ENCODE measurements around the gene CCT3.

The CCT3 gene

DNA sequence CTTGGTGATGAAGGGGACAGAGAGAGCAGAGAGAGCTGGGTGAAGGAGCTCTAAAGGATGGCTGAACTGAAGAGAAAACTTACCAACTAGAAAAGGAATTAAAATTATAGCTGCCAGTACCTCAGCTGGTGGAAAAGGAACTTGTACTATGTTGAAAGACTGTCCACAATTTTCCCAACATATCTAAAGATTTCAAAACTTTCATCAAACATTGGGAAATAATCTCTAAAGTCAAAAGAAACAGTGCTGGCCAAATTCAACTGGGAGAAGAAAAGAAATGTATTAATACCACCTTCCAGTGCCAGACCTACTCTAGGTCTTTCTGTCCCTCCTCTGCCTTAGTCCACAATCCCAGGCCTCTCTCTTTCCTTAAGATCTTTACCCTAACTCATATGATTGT, 61.6 kb downstream of the CCT3 start:
- TF ChIP-seq, protein P1, sequence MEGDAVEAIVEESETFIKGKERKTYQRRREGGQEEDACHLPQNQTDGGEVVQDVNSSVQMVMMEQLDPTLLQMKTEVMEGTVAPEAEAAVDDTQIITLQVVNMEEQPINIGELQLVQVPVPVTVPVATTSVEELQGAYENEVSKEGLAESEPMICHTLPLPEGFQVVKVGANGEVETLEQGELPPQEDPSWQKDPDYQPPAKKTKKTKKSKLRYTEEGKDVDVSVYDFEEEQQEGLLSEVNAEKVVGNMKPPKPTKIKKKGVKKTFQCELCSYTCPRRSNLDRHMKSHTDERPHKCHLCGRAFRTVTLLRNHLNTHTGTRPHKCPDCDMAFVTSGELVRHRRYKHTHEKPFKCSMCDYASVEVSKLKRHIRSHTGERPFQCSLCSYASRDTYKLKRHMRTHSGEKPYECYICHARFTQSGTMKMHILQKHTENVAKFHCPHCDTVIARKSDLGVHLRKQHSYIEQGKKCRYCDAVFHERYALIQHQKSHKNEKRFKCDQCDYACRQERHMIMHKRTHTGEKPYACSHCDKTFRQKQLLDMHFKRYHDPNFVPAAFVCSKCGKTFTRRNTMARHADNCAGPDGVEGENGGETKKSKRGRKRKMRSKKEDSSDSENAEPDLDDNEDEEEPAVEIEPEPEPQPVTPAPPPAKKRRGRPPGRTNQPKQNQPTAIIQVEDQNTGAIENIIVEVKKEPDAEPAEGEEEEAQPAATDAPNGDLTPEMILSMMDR (IDR thresholded peaks at IDR 0.05; ENCODE audit: low read depth, low read length) = no peak
- no peak for DNase-seq (ENCODE audit: extremely low read depth, low read depth)

- no peak for DNase-seq (ENCODE audit: extremely low read depth, low read depth)
- TF ChIP-seq, protein P1 (IDR thresholded peaks at IDR 0.05; ENCODE audit: low read depth, low read length) = no peak
These were observed 67.8 kb downstream of the CCT3 start for GRCh38 chr1:156270314-156270713.

GRCh38 chr1:156268336-156268735, 69.8 kb downstream of the CCT3 start:
- DNase-seq (ENCODE audit: extremely low read depth, low read depth) = no peak

DNA sequence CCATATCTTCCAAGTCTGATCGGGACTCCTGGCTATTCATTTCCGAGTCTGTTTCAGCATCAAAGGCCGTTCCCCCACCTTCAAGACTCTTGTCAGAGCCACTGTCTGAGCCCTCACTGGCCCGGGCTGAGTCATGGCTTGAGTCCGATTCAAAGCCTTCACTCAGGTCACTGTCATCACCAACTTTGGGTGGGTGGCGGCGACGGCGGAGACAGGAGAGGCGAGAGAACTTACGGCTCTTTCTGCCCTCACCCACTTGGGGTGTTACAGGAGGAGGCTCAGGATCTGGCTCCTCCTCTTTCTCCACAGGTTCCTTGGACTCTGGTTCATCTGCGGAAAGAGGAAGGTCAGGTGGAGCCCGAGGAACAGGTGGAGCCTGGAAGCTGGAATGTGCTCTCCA, 72.0 kb downstream of the CCT3 start:
- no peak for DNase-seq (ENCODE audit: extremely low read depth, low read depth)
- TF ChIP-seq, protein P1 (IDR thresholded peaks at IDR 0.05; ENCODE audit: low read depth, low read length) = no peak

More at GRCh38 chr1:156268336-156268735, 69.8 kb downstream of the CCT3 start:
- TF ChIP-seq, protein P1 (IDR thresholded peaks at IDR 0.05; ENCODE audit: low read depth, low read length) = no peak

DNA sequence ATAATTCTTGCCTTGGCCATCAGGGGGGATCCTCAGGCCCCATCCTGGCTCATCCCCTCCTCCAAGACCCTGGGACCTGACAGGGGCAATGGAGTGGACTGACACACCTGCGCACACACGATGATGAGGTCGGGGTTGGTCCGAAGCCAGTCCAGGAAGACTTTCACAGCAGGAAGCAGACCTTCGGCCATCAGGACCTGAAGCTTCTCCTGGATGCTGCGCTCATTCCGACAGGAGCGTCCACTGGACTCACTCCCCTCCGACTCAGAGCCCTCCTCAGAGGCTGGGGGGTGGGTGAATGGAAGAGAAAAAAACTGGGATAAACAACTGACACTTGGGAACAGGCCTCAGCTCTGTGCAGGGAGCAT, 74.8 kb downstream of the CCT3 start:
- TF ChIP-seq, protein P1 (IDR thresholded peaks at IDR 0.05; ENCODE audit: low read depth, low read length) = no peak
- DNase-seq (ENCODE audit: extremely low read depth, low read depth) = no peak

DNA sequence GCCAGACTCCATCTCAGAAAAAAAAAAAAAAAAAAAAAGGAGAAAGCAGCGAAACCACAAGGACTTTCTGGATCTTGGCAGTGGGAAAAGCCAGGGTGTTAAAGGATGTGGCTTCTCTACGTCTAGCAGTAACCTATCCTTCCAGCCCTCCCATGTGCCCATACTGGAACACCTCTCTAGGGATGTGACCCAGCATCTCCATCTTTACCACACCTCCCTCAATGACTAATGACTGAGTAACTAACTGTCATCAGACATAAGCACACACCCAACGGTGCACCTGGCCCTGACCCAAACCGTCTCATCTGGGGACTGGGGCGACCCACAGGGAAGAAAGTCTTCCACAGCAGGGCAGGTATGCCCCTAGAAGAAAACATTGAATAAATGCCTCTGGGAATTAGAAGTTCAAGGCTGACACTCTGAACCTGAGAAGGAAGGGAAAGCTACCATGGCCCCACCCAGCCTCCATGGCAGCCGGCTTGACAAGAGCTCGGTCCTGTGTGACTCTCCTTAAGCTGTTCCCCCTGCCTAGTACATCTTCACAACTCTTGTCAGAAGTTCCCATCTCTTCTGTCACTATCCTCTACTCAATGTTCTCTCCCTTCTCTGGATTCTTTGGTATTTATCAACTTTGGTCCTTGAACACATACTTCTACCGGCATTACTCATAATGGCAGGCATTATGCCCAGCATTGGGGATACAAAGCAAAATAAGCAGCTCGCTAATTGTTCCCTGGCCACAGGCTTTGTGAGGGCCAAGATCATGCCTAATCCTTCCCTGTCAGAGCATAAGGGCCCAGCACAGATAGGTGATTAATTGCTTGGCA, 75.4 kb downstream of the CCT3 start:
- DNase-seq (ENCODE audit: extremely low read depth, low read depth) = peak; percentile 57
- TF ChIP-seq, protein P1 (IDR thresholded peaks at IDR 0.05; ENCODE audit: low read depth, low read length) = no peak

- TF ChIP-seq, protein P1 (IDR thresholded peaks at IDR 0.05; ENCODE audit: low read depth, low read length) = no peak
- DNase-seq (ENCODE audit: extremely low read depth, low read depth) = no peak
These were observed 77.2 kb downstream of the CCT3 start for GRCh38 chr1:156260896-156261295.
